ENCODE results near the gene ZNF71. TPM values are rescaled to one million over a fixed set of nuclear protein-coding genes. Genes with fewer than 3 reads are reported as not detected.

ZNF71 gene
- polyA plus RNA-seq, 6 donors from 2014 or later = 7.9 to 20.5 (median 10.4) TPM

- DNase-seq (peak; percentile 15), ATAC-seq (ENCODE audit: low read depth in 2 of 2) (peak; percentile 16 to 45)
- Mint-ChIP-seq H3K4me3 (no peak overlapping the region), H3K9me3 (peaks cover 11 to 70% (median 46%) of the 10 kb centered on the region in 7 donors), H3K27ac (no peak overlapping the region), H3K36me3 (peaks cover 5 to 26% of the 10 kb centered on the region in 2 donors), H3K4me1 (peaks cover 0 to 7% (median 0%) of the 10 kb centered on the region in 3 donors), H3K27me3 (peaks cover 0 to 22% (median 5%) of the 10 kb centered on the region in 3 donors)
Observed at GRCh38 chr19:56637976-56638555, 43.0 kb downstream of the ZNF71 start.

- Mint-ChIP-seq H3K4me3 (no peak overlapping the region), H3K27me3 (peaks cover 7 to 28% (median 10%) of the 10 kb centered on the region in 3 donors), H3K36me3 (peaks cover 0 to 27% of the 10 kb centered on the region in 2 donors), H3K9me3 (peaks cover 16 to 72% (median 42%) of the 10 kb centered on the region in 7 donors), H3K4me1 (peaks cover 0 to 11% (median 0%) of the 10 kb centered on the region in 3 donors), H3K27ac (no peak overlapping the region)
- ATAC-seq (ENCODE audit: low read depth in 2 of 2) (no peak), DNase-seq (no peak)
Observed at GRCh38 chr19:56639217-56639616, 44.1 kb downstream of the ZNF71 start.

GRCh38 chr19:56642711-56643459 lies 47.8 kb downstream of the ZNF71 start, which contains the start of gene SMIM17:
SMIM17 (plus strand) TSS chr19:56643159; CDS start chr19:56645668, 2,509 bp downstream.
- no peak for DNase-seq
- ATAC-seq (ENCODE audit: low read depth in 2 of 2) = no peak
- Mint-ChIP-seq H3K4me1 (peaks cover 0 to 11% (median 0%) of the 10 kb centered on the region in 3 donors), H3K4me3 (peak within 1 kb of the TSS in 1 of 8 donors; percentile 36), H3K27ac (no peak within 1 kb of the TSS), H3K36me3 (peaks cover 0 to 42% of the 10 kb centered on the region in 2 donors), H3K9me3 (peaks cover 19 to 73% (median 53%) of the 10 kb centered on the region in 7 donors), H3K27me3 (peaks cover 29 to 47% (median 37%) of the 10 kb centered on the region in 3 donors)

GRCh38 chr19:56643460-56643955 lies 48.4 kb downstream of the ZNF71 start:
- H3K4me3 Mint-ChIP-seq = no peak overlapping the region
- peaks cover 22 to 72% (median 49%) of the 10 kb centered on the region in 7 donors for H3K9me3 Mint-ChIP-seq
- ATAC-seq (ENCODE audit: low read depth in 2 of 2) (no peak), DNase-seq (no peak)
- peaks cover 0 to 46% of the 10 kb centered on the region in 2 donors for H3K36me3 Mint-ChIP-seq
- no peak overlapping the region for H3K27ac Mint-ChIP-seq
- peaks cover 28 to 52% (median 43%) of the 10 kb centered on the region in 3 donors for H3K27me3 Mint-ChIP-seq
- peaks cover 0 to 10% (median 0%) of the 10 kb centered on the region in 3 donors for H3K4me1 Mint-ChIP-seq

- H3K36me3 Mint-ChIP-seq = peaks cover 2 to 22% of the 10 kb centered on the region in 2 donors
Observed at GRCh38 chr19:56654151-56654550, 59.0 kb downstream of the ZNF71 start.

GRCh38 chr19:56660381-56661107 lies 65.4 kb downstream of the ZNF71 start:
- Mint-ChIP-seq H3K4me1 (no peaks in the 10 kb centered on the region), H3K27me3 (no peaks in the 10 kb centered on the region), H3K27ac (no peak overlapping the region), H3K9me3 (peaks cover 4 to 20% (median 14%) of the 10 kb centered on the region in 7 donors), H3K4me3 (peak overlapping the region in 3 of 8 donors; percentile 9 to 55 (median 37)), H3K36me3 (peaks cover 4 to 15% of the 10 kb centered on the region in 2 donors)
- DNase-seq (no peak), ATAC-seq (ENCODE audit: low read depth in 2 of 2) (peak in 1 of 2 donors; percentile 36)

More at GRCh38 chr19:56654151-56654550, 59.0 kb downstream of the ZNF71 start:
- Mint-ChIP-seq H3K9me3 (peaks cover 7 to 43% (median 27%) of the 10 kb centered on the region in 7 donors), H3K4me1 (no peaks in the 10 kb centered on the region), H3K4me3 (no peak overlapping the region), H3K27ac (no peak overlapping the region), H3K27me3 (peaks cover 0 to 1% (median 0%) of the 10 kb centered on the region in 3 donors)
- no peak for ATAC-seq (ENCODE audit: low read depth in 2 of 2)
- DNase-seq = no peak

- no peak for DNase-seq
- no peak for ATAC-seq (ENCODE audit: low read depth in 2 of 2)
- peak overlapping the region in 3 of 8 donors; percentile 20 to 37 (median 32) for H3K4me3 Mint-ChIP-seq
- H3K4me1 Mint-ChIP-seq = peaks cover 0 to under 1% (median 0%) of the 10 kb centered on the region in 3 donors
- H3K27ac Mint-ChIP-seq = no peak overlapping the region
- H3K27me3 Mint-ChIP-seq = no peaks in the 10 kb centered on the region
- H3K36me3 Mint-ChIP-seq = peaks cover 4 to 15% of the 10 kb centered on the region in 2 donors
- peaks cover 4 to 18% (median 12%) of the 10 kb centered on the region in 7 donors for H3K9me3 Mint-ChIP-seq
Observed at GRCh38 chr19:56661248-56661647, 66.1 kb downstream of the ZNF71 start.

- H3K27ac Mint-ChIP-seq = no peak overlapping the region
- ATAC-seq (ENCODE audit: low read depth in 2 of 2) (no peak), DNase-seq (no peak)
- H3K27me3 Mint-ChIP-seq = no peaks in the 10 kb centered on the region
- peaks cover 0 to 15% (median 6%) of the 10 kb centered on the region in 7 donors for H3K9me3 Mint-ChIP-seq
- no peak overlapping the region for H3K4me3 Mint-ChIP-seq
- H3K36me3 Mint-ChIP-seq = peaks cover 3 to 15% of the 10 kb centered on the region in 2 donors
- H3K4me1 Mint-ChIP-seq = peaks cover 5 to 8% (median 6%) of the 10 kb centered on the region in 3 donors
Observed at GRCh38 chr19:56663931-56664500, 68.9 kb downstream of the ZNF71 start.

GRCh38 chr19:56664511-56664910 lies 69.4 kb downstream of the ZNF71 start:
- Mint-ChIP-seq H3K4me3 (no peak overlapping the region), H3K4me1 (peaks cover 5 to 8% (median 7%) of the 10 kb centered on the region in 3 donors), H3K36me3 (peaks cover 0 to 15% of the 10 kb centered on the region in 2 donors), H3K27me3 (no peaks in the 10 kb centered on the region), H3K27ac (no peak overlapping the region), H3K9me3 (peaks cover 0 to 14% (median 6%) of the 10 kb centered on the region in 7 donors)
- DNase-seq (no peak), ATAC-seq (ENCODE audit: low read depth in 2 of 2) (no peak)

GRCh38 chr19:56667311-56667870 lies 72.3 kb downstream of the ZNF71 start:
- Mint-ChIP-seq H3K9me3 (peaks cover 0 to 9% (median 2%) of the 10 kb centered on the region in 7 donors), H3K27me3 (no peaks in the 10 kb centered on the region), H3K27ac (peak overlapping the region in 1 of 6 donors; percentile 22), H3K4me1 (peaks cover 17 to 28% (median 23%) of the 10 kb centered on the region in 3 donors), H3K36me3 (peaks cover 0 to 15% of the 10 kb centered on the region in 2 donors), H3K4me3 (peak overlapping the region in 2 of 8 donors; percentile 10 to 21)
- DNase-seq (no peak), ATAC-seq (ENCODE audit: low read depth in 2 of 2) (no peak)

- Mint-ChIP-seq H3K27me3 (no peaks in the 10 kb centered on the region), H3K4me1 (peaks cover 17 to 28% (median 23%) of the 10 kb centered on the region in 3 donors), H3K36me3 (peaks cover 0 to 15% of the 10 kb centered on the region in 2 donors), H3K4me3 (peak overlapping the region in 4 of 8 donors; percentile 30 to 70 (median 48)), H3K9me3 (peaks cover 0 to 6% (median 0%) of the 10 kb centered on the region in 7 donors), H3K27ac (peak overlapping the region in 1 of 6 donors; percentile 86)
- no peak for DNase-seq
- ATAC-seq (ENCODE audit: low read depth in 2 of 2) = no peak
Observed at GRCh38 chr19:56668676-56669075, 73.6 kb downstream of the ZNF71 start.

- Mint-ChIP-seq H3K4me1 (peaks cover 17 to 28% (median 23%) of the 10 kb centered on the region in 3 donors), H3K36me3 (peaks cover 0 to 7% of the 10 kb centered on the region in 2 donors)
Observed at GRCh38 chr19:56670401-56670960, 75.4 kb downstream of the ZNF71 start.

More at GRCh38 chr19:56670401-56670960, 75.4 kb downstream of the ZNF71 start:
- Mint-ChIP-seq H3K9me3 (peaks cover 0 to 2% (median 0%) of the 10 kb centered on the region in 7 donors), H3K4me3 (peak overlapping the region; percentile 93 to 98 (median 96)), H3K27me3 (no peaks in the 10 kb centered on the region), H3K27ac (peak overlapping the region in 3 of 6 donors; percentile 10 to 28 (median 22))
- DNase-seq (no peak), ATAC-seq (ENCODE audit: low read depth in 2 of 2) (no peak)
